A549 (cell line): ENCODE data around the gene WTAP. TPM values are rescaled to one million over a fixed set of nuclear protein-coding genes. Genes with fewer than 3 reads are reported as not detected.
"Not testable (repeated sequence)": the region's sequence is repeated elsewhere in the genome, so short reads cannot be mapped to it uniquely, and the experiment has no call there.

Source experiments
- ATAC-seq, 2 experiments: fragments of 200-7000 bp in 1 of 2; fragments of >200 bp in 1 of 2; cut with Nextera tagmentation in 1 of 2; cut with Tn5 transposase in 1 of 2; 3 replicates each; pipeline versions ENCODE4 v1.8.0 to v1.9.1; 2018 to 2020; ENCODE audit warnings: mild to moderate bottlenecking in 1 of 2, moderate library complexity in 1 of 2
- CTCF ChIA-PET: fragments of 300-600 bp; sonication (Branson Sonifier 250); formaldehyde crosslinking; extraction: SDS; loops from one replicate; lab custom pipeline; 2021; ENCODE audit warnings: antibody characterized with exemption, inconsistent platforms; lab: Yijun Ruan, JAX
- POLR2A ChIA-PET: fragments of 350-600 bp; formaldehyde crosslinking; extraction: SDS; loops from one replicate; lab custom pipeline; 2021; ENCODE audit warnings: antibody characterized with exemption, inconsistent platforms; lab: Yijun Ruan, JAX
- DNase-seq, 2 experiments: peaks; one replicate each; pipeline versions ENCODE4 v3.0.0 to v3.0.0-alpha.2; 2011 to 2016; ENCODE audit warnings: low read depth in 1 of 2, low spot score in 1 of 2
- FAIRE-seq: peaks from 2 replicates; lab custom pipeline; 2011; peaks lifted over from hg19 to GRCh38; lab: Jason Lieb, UNC
- H3K27ac ChIP-seq, 2 experiments: fragments of >200 bp; sonication (Bioruptor Twin); formaldehyde crosslinking; 3 replicates each; pipeline ENCODE4 v1.5.1; 2016 to 2017
- H3K4me1 ChIP-seq: fragments of >200 bp; sonication (Bioruptor Twin); formaldehyde crosslinking; 3 replicates; pipeline ENCODE4 v1.6.1; 2016
- H3K4me2 ChIP-seq: fragments of >200 bp; sonication (Bioruptor Twin); formaldehyde crosslinking; 3 replicates; pipeline ENCODE4 v1.6.1; 2016
- H3K4me3 ChIP-seq: fragments of >200 bp; sonication (Bioruptor Twin); formaldehyde crosslinking; 3 replicates; pipeline ENCODE4 v1.5.1; 2016
- H3K9me3 ChIP-seq: fragments of >200 bp; sonication (Bioruptor Twin); formaldehyde crosslinking; 3 replicates; pipeline ENCODE4 v1.6.1; 2016
- ATOH8 ChIP-seq: fragments of 250-450 bp; sonication (Bioruptor Pico); IDR thresholded peaks from 2 replicates; pipeline ENCODE4 v1.5.0; 2020; ENCODE audit warnings: low read depth, mild to moderate bottlenecking, moderate library complexity
- CBX8 ChIP-seq: fragments of 200-600 bp; sonication (generic); IDR thresholded peaks from 2 replicates; pipeline ENCODE4 v1.6.1; 2016
- CHD2 ChIP-seq: fragments of 150-350 bp; IDR thresholded peaks from 2 replicates; pipeline ENCODE4 v1.6.1; 2014; ENCODE audit warnings: low read length; ENCODE audit not compliant: partially characterized antibody
- CHD4 ChIP-seq: fragments of 200-600 bp; sonication (generic); IDR thresholded peaks from 2 replicates; pipeline ENCODE4 v1.6.1; 2016; ENCODE audit warnings: antibody characterized with exemption, mild to moderate bottlenecking, borderline replicate concordance
- EP300 ChIP-seq, 2 experiments: fragments of >200 bp; sonication (Bioruptor Twin); formaldehyde crosslinking; IDR thresholded peaks; 2 replicates in 1 of 2; 3 replicates in 1 of 2; pipeline ENCODE4 v1.6.1; 2016 to 2017
- ESRRA ChIP-seq: fragments of 150-350 bp; IDR thresholded peaks from 2 replicates; pipeline ENCODE4 v1.6.1; 2014; ENCODE audit warnings: mild to moderate bottlenecking, low read length, borderline replicate concordance
- FOSB ChIP-seq: fragments of 250-450 bp; sonication (Bioruptor Pico); IDR thresholded peaks from 2 replicates; pipeline ENCODE4 v1.5.0; 2020; ENCODE audit warnings: mild to moderate bottlenecking, moderate library complexity
- FOSL2 ChIP-seq, 2 experiments: fragments of 450-650 bp in 1 of 2; fragments of >200 bp in 1 of 2; sonication (Bioruptor Twin) in 1 of 2; formaldehyde crosslinking; IDR thresholded peaks; 2 replicates each; pipeline versions ENCODE4 v1.5.0 to v1.6.1; 2016 to 2020; ENCODE audit warnings: mild to moderate bottlenecking in 1 of 2, moderate library complexity in 1 of 2
- GATA3 ChIP-seq: IDR thresholded peaks from 2 replicates; pipeline ENCODE4 v1.6.1; 2012; ENCODE audit warnings: borderline replicate concordance
- HEYL ChIP-seq: fragments of 250-450 bp; sonication (Bioruptor Pico); IDR thresholded peaks from 2 replicates; pipeline ENCODE4 v1.8.0; 2021; ENCODE audit warnings: mild to moderate bottlenecking, moderate library complexity
- HMGXB4 ChIP-seq: fragments of 250-450 bp; sonication (Bioruptor Pico); IDR thresholded peaks from 2 replicates; pipeline ENCODE4 v1.5.0; 2021; ENCODE audit warnings: mild to moderate bottlenecking, moderate library complexity, borderline replicate concordance
- HOXA7 ChIP-seq: fragments of 250-450 bp; sonication (Bioruptor Pico); IDR thresholded peaks from 2 replicates; pipeline ENCODE4 v1.5.0; 2020; ENCODE audit warnings: mild to moderate bottlenecking, moderate library complexity
- HOXB13 ChIP-seq: fragments of 250-450 bp; sonication (Bioruptor Pico); IDR thresholded peaks from 2 replicates; pipeline ENCODE4 v1.5.0; 2020; ENCODE audit warnings: low read depth, mild to moderate bottlenecking, moderate library complexity
- JUN ChIP-seq, 2 experiments: fragments of >200 bp; sonication (Bioruptor Twin); formaldehyde crosslinking; IDR thresholded peaks; 2 replicates in 1 of 2; 3 replicates in 1 of 2; pipeline ENCODE4 v1.6.1; 2016 to 2017
- JUNB ChIP-seq: fragments of >200 bp; sonication (Bioruptor Twin); formaldehyde crosslinking; IDR thresholded peaks from 2 replicates; pipeline ENCODE4 v1.6.1; 2016
- KDM1A ChIP-seq: fragments of 200-600 bp; sonication (generic); IDR thresholded peaks from 2 replicates; pipeline ENCODE4 v1.6.1; 2016; ENCODE audit warnings: low read depth, mild to moderate bottlenecking
- MAFK ChIP-seq: fragments of 450-650 bp; IDR thresholded peaks from 2 replicates; pipeline ENCODE4 v1.6.1; 2014; ENCODE audit not compliant: partially characterized antibody
- PBX3 ChIP-seq: IDR thresholded peaks from 2 replicates; pipeline ENCODE4 v1.6.1; 2012
- PHF8 ChIP-seq: fragments of 200-600 bp; sonication (generic); IDR thresholded peaks from 2 replicates; pipeline ENCODE4 v1.6.1; 2016; ENCODE audit warnings: low read depth, mild to moderate bottlenecking, antibody characterized with exemption, moderate library complexity, borderline replicate concordance
- POLR2A ChIP-seq: IDR thresholded peaks from 2 replicates; pipeline ENCODE4 v1.6.1; 2012; ENCODE audit warnings: mild to moderate bottlenecking, low read length
- RAD21 ChIP-seq, 2 experiments: fragments of >200 bp in 1 of 2; sonication (Bioruptor Twin) in 1 of 2; formaldehyde crosslinking in 1 of 2; IDR thresholded peaks in 1 of 2; conservative IDR thresholded peaks in 1 of 2; 2 replicates in 1 of 2; 3 replicates in 1 of 2; pipeline ENCODE4 v1.6.1; 2012 to 2018; ENCODE audit warnings: inconsistent platforms in 1 of 2
- RCOR1 ChIP-seq: fragments of 150-350 bp; IDR thresholded peaks from 2 replicates; pipeline ENCODE4 v1.6.1; 2014; ENCODE audit warnings: antibody characterized with exemption, low read length, low read depth
- SMC3 ChIP-seq: fragments of >200 bp; sonication (Bioruptor Twin); formaldehyde crosslinking; IDR thresholded peaks from 3 replicates; pipeline ENCODE4 v1.6.1; 2018; ENCODE audit warnings: inconsistent platforms
- TFCP2L1 ChIP-seq: fragments of 250-450 bp; sonication (Bioruptor Pico); IDR thresholded peaks from 2 replicates; pipeline ENCODE4 v1.5.0; 2021; ENCODE audit warnings: mild to moderate bottlenecking
- WGBS: methylation state at CpG from one replicate; pipeline ENCODE4 v1.1.6; 2017; ENCODE audit errors: missing lambda C conversion rate; 5-methylcytosine and 5-hydroxymethylcytosine counted together
- polyA plus RNA-seq, 4 experiments: library from polyadenylated mRNA; depleted of rRNA in 3 of 4; stranded (reverse); fragments of >200 nt; fragmentation: RNase III in 1 of 4; extraction: RNeasy Plus Mini Kit Qiagen cat#74134 plus additional on column Dnase treatment in 1 of 4; gene quantifications; 2 replicates in 3 of 4; 3 replicates in 1 of 4; pipeline ENCODE4 v1.2.3, GENCODE V29; 2011 to 2017
- TF ChIP-seq, protein P1 (sequence below): IDR thresholded peaks from 2 replicates; pipeline ENCODE4 v1.6.1; 2012; ENCODE audit warnings: low read depth, borderline replicate concordance
- TF ChIP-seq, protein P2 (sequence below): fragments of 150-350 bp; IDR thresholded peaks from 2 replicates; pipeline ENCODE4 v1.6.1; 2014; ENCODE audit warnings: low read depth, mild to moderate bottlenecking, low read length

WTAP gene
- polyA plus RNA-seq, 2 of the 4 experiments (the other 2 are of a cell fraction), result 42.4 to 53.2 TPM

DNA sequence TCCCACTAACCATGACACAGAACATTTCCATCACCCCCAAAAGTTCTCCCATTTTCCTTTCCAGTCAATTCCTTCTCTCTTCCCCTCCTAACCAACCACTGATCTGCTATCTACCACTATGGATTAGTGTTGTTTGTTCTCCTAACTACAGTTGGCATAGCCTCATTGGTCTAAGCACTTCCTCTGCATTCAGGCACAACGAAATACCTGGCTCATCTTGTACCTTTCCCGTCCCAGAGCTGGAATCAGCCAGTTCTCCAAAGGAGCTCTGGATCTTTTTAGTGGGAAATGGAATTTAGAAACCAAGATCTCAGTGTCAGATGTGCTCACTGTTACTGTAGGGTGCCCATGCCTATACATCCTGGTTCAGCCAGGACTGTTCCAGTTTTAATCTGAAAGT lies 4.0 kb upstream of the WTAP start:
- Histone ChIP-seq H3K4me1 (0 out of 3 replicates have a peak, but pooled peaks cover 4% of the 10 kb centered on the region), H3K9me3 (no peaks in the 10 kb centered on the region), H3K4me3 (no peak overlapping the region), H3K27ac (no peak overlapping the region), H3K4me2 (no peak overlapping the region)
- DNase-seq (no peak), FAIRE-seq (no peak), ATAC-seq (no peak)
- WGBS, result 91% methylated on average over 2 of the region's 2 CpGs
- ChIA-PET POLR2A (no interaction called here), CTCF (interaction anchor here (0.6 to 1.8 kb wide), 3 partner anchors 28 to 32 kb away, joined by 3 to 5 read pairs (median 4); no protein-coding TSS in a partner anchor)
- TF ChIP-seq FOSL2 (IDR thresholded peaks at IDR 0.05) (no peak), FOSL2 (CRISPR knock-in tag; IDR thresholded peaks at IDR 0.05) (no peak), HEYL (CRISPR knock-in tag) (no peak), HOXB13 (no peak), SMC3 (no peak), CBX8 (no peak), FOSB (CRISPR knock-in tag) (no peak), MAFK (no peak), PBX3 (no peak), POLR2A (no peak), RAD21 (conservative IDR thresholded peaks at IDR 0.05 in 1 of 2, IDR thresholded peaks at IDR 0.05 in 1 of 2) (no peak), HOXA7 (CRISPR knock-in tag) (no peak)
- TF ChIP-seq, protein P1, sequence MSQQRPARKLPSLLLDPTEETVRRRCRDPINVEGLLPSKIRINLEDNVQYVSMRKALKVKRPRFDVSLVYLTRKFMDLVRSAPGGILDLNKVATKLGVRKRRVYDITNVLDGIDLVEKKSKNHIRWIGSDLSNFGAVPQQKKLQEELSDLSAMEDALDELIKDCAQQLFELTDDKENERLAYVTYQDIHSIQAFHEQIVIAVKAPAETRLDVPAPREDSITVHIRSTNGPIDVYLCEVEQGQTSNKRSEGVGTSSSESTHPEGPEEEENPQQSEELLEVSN, result no peak

- no peaks in the 10 kb centered on the region for H3K9me3 ChIP-seq
- 100% methylated on average over 4 of the region's 4 CpGs for WGBS
- no peak overlapping the region for H3K4me3 ChIP-seq
- FAIRE-seq (no peak), ATAC-seq (no peak), DNase-seq (no peak)
- ChIA-PET CTCF (interaction anchor here (1.8 kb wide), 1 partner anchor 33 kb away, joined by 5 read pairs; no protein-coding TSS in a partner anchor), POLR2A (interaction anchor here (0.7 kb wide), 1 partner anchor 88 kb away, joined by 11 read pairs; no protein-coding TSS in a partner anchor)
- TF ChIP-seq GATA3, result no peak
- no peak for TF ChIP-seq FOSB (CRISPR knock-in tag)
- no peak for TF ChIP-seq HEYL (CRISPR knock-in tag)
- TF ChIP-seq EP300 (IDR thresholded peaks at IDR 0.05), result no peak
- TF ChIP-seq ESRRA, result no peak
- TF ChIP-seq ATOH8 (CRISPR knock-in tag), result no peak
- no peak for TF ChIP-seq CHD4
- no peak for TF ChIP-seq RCOR1
- TF ChIP-seq TFCP2L1 (CRISPR knock-in tag), result no peak
- TF ChIP-seq JUN (IDR thresholded peaks at IDR 0.05), result no peak
- TF ChIP-seq HMGXB4, result no peak
- no peak for TF ChIP-seq JUNB
- no peak for TF ChIP-seq CHD2
- no peak for TF ChIP-seq PHF8
- TF ChIP-seq RAD21 (conservative IDR thresholded peaks at IDR 0.05 in 1 of 2, IDR thresholded peaks at IDR 0.05 in 1 of 2), result no peak
- TF ChIP-seq, protein P2, sequence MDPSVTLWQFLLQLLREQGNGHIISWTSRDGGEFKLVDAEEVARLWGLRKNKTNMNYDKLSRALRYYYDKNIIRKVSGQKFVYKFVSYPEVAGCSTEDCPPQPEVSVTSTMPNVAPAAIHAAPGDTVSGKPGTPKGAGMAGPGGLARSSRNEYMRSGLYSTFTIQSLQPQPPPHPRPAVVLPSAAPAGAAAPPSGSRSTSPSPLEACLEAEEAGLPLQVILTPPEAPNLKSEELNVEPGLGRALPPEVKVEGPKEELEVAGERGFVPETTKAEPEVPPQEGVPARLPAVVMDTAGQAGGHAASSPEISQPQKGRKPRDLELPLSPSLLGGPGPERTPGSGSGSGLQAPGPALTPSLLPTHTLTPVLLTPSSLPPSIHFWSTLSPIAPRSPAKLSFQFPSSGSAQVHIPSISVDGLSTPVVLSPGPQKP, result no peak
- TF ChIP-seq KDM1A, result no peak
- H3K4me2 ChIP-seq, result peak overlapping the region; percentile 99; the same call in 2 of the 3 replicates
- H3K27ac ChIP-seq, result no peak overlapping the region
- peaks cover 14% of the 10 kb centered on the region; the same call in 2 of the 3 replicates for H3K4me1 ChIP-seq
Observed at GRCh38 chr6:159724778-159725177, 2.5 kb upstream of the WTAP start.

DNA sequence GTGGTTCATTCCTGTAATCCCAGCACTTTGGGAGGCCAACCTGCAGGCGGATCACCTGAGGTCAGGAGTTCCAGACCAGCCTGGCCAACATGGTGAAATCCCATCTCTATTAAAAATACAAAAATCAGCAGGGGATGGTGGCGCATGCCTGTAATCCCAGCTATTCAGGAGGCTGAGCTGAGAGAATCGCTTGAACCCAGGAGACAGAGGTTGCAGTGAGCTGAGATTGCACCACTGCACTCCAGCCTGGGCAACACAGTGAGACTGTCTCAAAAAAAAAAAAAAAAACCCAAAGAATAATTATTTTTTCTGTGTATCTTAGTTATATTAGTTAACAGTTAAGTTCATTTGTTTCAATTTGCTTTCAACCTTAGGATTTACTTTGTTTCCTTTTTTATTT lies 2.1 kb upstream of the WTAP start:
- CTCF ChIA-PET, result interaction anchor here (0.6 kb wide), 1 partner anchor 71 kb away, joined by 3 read pairs; no protein-coding TSS in a partner anchor
- H3K27ac ChIP-seq, FAIRE-seq, H3K9me3 ChIP-seq, POLR2A ChIA-PET, H3K4me3 ChIP-seq, DNase-seq, ATAC-seq: not testable (repeated sequence)
- Histone ChIP-seq H3K4me2 (peak overlapping the region; percentile 99), H3K4me1 (peaks cover 18% of the 10 kb centered on the region; the same call in 2 of the 3 replicates)
- 100% methylated on average over 2 of the region's 3 CpGs for WGBS
